22Rv1 (cell line): ENCODE data around the gene POLR2J2.
"Not testable (repeated sequence)": the region's sequence is repeated elsewhere in the genome, so short reads cannot be mapped to it uniquely, and the experiment has no call there.

Experiments used
- CTCF ChIP-seq: fragments of 450-650 bp; IDR thresholded peaks from 2 replicates; pipeline ENCODE4 v1.5.1; 2017; ENCODE audit warnings: mild to moderate bottlenecking
- ZFX ChIP-seq: fragments of 450-650 bp; IDR thresholded peaks from 2 replicates; pipeline ENCODE4 v1.6.1; 2017; ENCODE audit warnings: antibody characterized with exemption, borderline replicate concordance

DNA sequence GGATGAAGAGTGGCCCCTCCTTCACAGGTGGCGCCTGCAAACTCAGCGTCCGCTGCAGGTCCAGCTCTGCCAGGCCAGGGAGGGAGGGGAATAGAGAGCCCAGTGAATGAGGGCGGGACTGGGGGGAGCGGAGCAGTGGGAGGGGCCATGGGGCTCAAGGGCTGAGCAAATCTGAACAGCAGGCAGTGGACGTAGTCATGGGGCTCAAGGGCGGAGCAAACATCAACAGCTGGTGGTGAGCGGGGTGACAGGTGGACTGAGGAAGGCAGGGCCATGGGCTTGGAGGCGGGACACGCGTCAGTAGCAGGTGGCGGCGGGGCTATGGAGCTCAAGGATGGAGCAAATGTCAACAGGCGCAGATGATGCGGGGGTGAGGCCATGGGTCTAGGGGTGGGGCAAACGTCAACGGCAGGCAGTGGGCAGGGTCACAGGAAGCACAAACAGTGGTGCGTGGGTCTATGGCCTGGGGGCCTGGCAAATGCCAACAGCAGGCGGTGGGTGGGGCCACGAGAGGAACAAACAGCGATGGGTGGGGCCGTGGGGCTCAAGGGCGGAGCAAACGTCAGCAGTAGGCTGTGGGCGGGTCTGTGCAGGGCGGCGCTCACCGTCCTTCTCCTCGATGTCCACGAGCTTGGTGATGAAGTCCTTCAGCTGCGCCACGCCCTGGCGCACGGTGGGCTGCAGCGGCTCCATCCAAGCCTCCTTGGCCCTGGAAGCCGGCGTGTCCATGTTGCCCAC is 17.0 kb upstream of the POLR2J2 start:
- not testable (repeated sequence) for TF ChIP-seq CTCF, ZFX
